Keratinocyte (primary cell): Measurements from ENCODE around the gene RNASE8. TPM values are rescaled to one million over a fixed set of nuclear protein-coding genes. Genes with fewer than 3 reads are reported as not detected.

Source experiments
- DNase-seq: peaks from one replicate; pipeline ENCODE4 v3.0.0-alpha.2; 2011; ENCODE audit warnings: low read depth, missing footprints, low spot score
- FAIRE-seq: peaks from 2 replicates; lab custom pipeline; 2011; peaks lifted over from hg19 to GRCh38; lab: Jason Lieb, UNC
- H2AFZ ChIP-seq: 2 replicates; pipeline ENCODE4 v1.6.0; 2012; ENCODE audit warnings: low read length, control low read depth, inconsistent platforms; ENCODE audit not compliant: control insufficient read depth
- H3K27ac ChIP-seq: 2 replicates; pipeline ENCODE4 v1.5.1; 2011; ENCODE audit warnings: low read length; ENCODE audit not compliant: control insufficient read depth, insufficient read depth
- H3K27me3 ChIP-seq: 3 replicates; pipeline ENCODE4 v1.6.0; 2011; ENCODE audit warnings: low read length; ENCODE audit not compliant: control insufficient read depth, insufficient read depth; ENCODE audit errors: extremely low read depth
- H3K36me3 ChIP-seq, 2 experiments: 2 replicates in 1 of 2; 3 replicates in 1 of 2; pipeline ENCODE4 v1.5.1; 2011; ENCODE audit warnings: low read length in 2 of 2, mild to moderate bottlenecking in 1 of 2; ENCODE audit not compliant: control insufficient read depth in 2 of 2, insufficient read depth in 2 of 2; ENCODE audit errors: extremely low read depth in 1 of 2
- H3K4me1 ChIP-seq: 3 replicates; pipeline ENCODE4 v1.5.1; 2011; ENCODE audit warnings: low read length; ENCODE audit not compliant: control insufficient read depth, insufficient read depth; ENCODE audit errors: extremely low read depth
- H3K4me2 ChIP-seq: 3 replicates; pipeline ENCODE4 v1.6.0; 2011; ENCODE audit warnings: low read depth, low read length; ENCODE audit not compliant: control insufficient read depth, insufficient read depth; ENCODE audit errors: extremely low read depth
- H3K4me3 ChIP-seq, 3 experiments: fragments of 200-600 bp in 1 of 3; sonication (generic) in 1 of 3; 2 replicates in 2 of 3; 3 replicates in 1 of 3; pipeline ENCODE4 v1.5.1; 2011 to 2016; ENCODE audit warnings: low read length in 3 of 3, mild to moderate bottlenecking in 3 of 3, control low read depth in 2 of 3, inconsistent platforms in 1 of 3, low read depth in 1 of 3, mixed read lengths in 1 of 3, mixed run types in 1 of 3, moderate library complexity in 1 of 3; ENCODE audit not compliant: control insufficient read depth in 2 of 3, insufficient read depth in 2 of 3; ENCODE audit errors: extremely low read depth in 1 of 3
- H3K79me2 ChIP-seq: 2 replicates; pipeline ENCODE4 v1.6.0; 2012; ENCODE audit warnings: low read length; ENCODE audit not compliant: control insufficient read depth, insufficient read depth
- H3K9ac ChIP-seq: 3 replicates; pipeline ENCODE4 v1.6.0; 2011; ENCODE audit warnings: low read length; ENCODE audit not compliant: control insufficient read depth, insufficient read depth; ENCODE audit errors: extremely low read depth
- H3K9me1 ChIP-seq: 3 replicates; pipeline ENCODE4 v1.6.0; 2011; ENCODE audit warnings: low read length; ENCODE audit not compliant: control insufficient read depth, insufficient read depth; ENCODE audit errors: extremely low read depth
- H3K9me3 ChIP-seq: 2 replicates; pipeline ENCODE4 v1.5.1; 2012; ENCODE audit warnings: low read depth, low read length; ENCODE audit not compliant: control insufficient read depth
- H4K20me1 ChIP-seq: 3 replicates; pipeline ENCODE4 v1.6.0; 2011; ENCODE audit warnings: low read length; ENCODE audit not compliant: control insufficient read depth, insufficient read depth; ENCODE audit errors: extremely low read depth
- CTCF ChIP-seq, 3 experiments: IDR thresholded peaks in 1 of 3; conservative IDR thresholded peaks in 1 of 3; optimal IDR thresholded peaks in 1 of 3; 2 replicates in 2 of 3; 3 replicates in 1 of 3; pipeline versions ENCODE3 to v1.5.1; 2011; ENCODE audit warnings: low read length in 3 of 3, mild to moderate bottlenecking in 3 of 3, moderate library complexity in 2 of 3, control low read depth in 1 of 3, inconsistent platforms in 1 of 3; ENCODE audit not compliant: insufficient read depth in 2 of 3; ENCODE audit errors: extremely low read depth in 1 of 3
- EZH2 ChIP-seq: IDR thresholded peaks from one replicate; pipeline ENCODE4 v1.6.1; 2012; ENCODE audit warnings: inconsistent platforms, mild to moderate bottlenecking, low read length, moderate library complexity
- dilution Hi-C: fragments of 300-500 bp; cut with MboI; formaldehyde crosslinking; loops from one replicate; pipeline ENCODE4 v1.7.0; 2020; ENCODE audit warnings: low sequenced_read_pairs; ENCODE audit not compliant: extremely low pct_ligation_motif_present
- polyA plus RNA-seq, 5 experiments: library from polyadenylated mRNA; depleted of rRNA in 3 of 5; stranded (reverse) in 3 of 5; stranded (forward) in 1 of 5; unstranded in 1 of 5; fragments of >200 nt; gene quantifications; 1 replicate in 1 of 5; 2 replicates in 3 of 5; 3 replicates in 1 of 5; pipeline versions ENCODE4 v1.2.1 to v1.2.3, GENCODE V29; 2011 to 2012; ENCODE audit warnings: missing spikeins in 2 of 5, low read depth in 1 of 5, low replicate concordance in 1 of 5

The RNASE8 gene
- polyA plus RNA-seq, 1 donor (not counting 4 experiments of a cell fraction or from before 2014, with no cell fraction given), result not detected

- TF ChIP-seq EZH2, result no peak
- no peak for TF ChIP-seq CTCF (optimal IDR thresholded peaks at IDR 0.05 in 1 of 3, IDR thresholded peaks at IDR 0.05 in 1 of 3, conservative IDR thresholded peaks at IDR 0.05 in 1 of 3; ENCODE audit: extremely low read depth in 1 of 3, insufficient read depth in 2 of 3, low read length in 3 of 3)
- Histone ChIP-seq H4K20me1 (no peaks in the 10 kb centered on the region), H3K27me3 (peaks cover 10% of the 10 kb centered on the region), H3K4me3 (no peak overlapping the region), H2AFZ (no peak overlapping the region), H3K79me2 (no peaks in the 10 kb centered on the region), H3K36me3 (peaks cover 4 to 8% of the 10 kb centered on the region in 2 experiments), H3K27ac (no peak overlapping the region), H3K9ac (no peak overlapping the region), H3K4me1 (peaks cover 18% of the 10 kb centered on the region), H3K9me3 (no peaks in the 10 kb centered on the region), H3K4me2 (no peak overlapping the region), H3K9me1 (no peaks in the 10 kb centered on the region)
- FAIRE-seq, result no peak
- no peak for DNase-seq
- dilution Hi-C loops, result no loop called here
Measured at GRCh38 chr14:21073921-21074320, 16.3 kb downstream of the RNASE8 start.

- H2AFZ ChIP-seq, result no peak overlapping the region
- H3K4me1 ChIP-seq, result peaks cover 16% of the 10 kb centered on the region
- no peak overlapping the region for H3K9ac ChIP-seq
- no peaks in the 10 kb centered on the region for H4K20me1 ChIP-seq
- H3K79me2 ChIP-seq, result no peaks in the 10 kb centered on the region
- H3K9me3 ChIP-seq, result no peaks in the 10 kb centered on the region
- peaks cover 3% of the 10 kb centered on the region for H3K27me3 ChIP-seq
- no peak overlapping the region for H3K4me3 ChIP-seq
- TF ChIP-seq EZH2, result no peak
- no peaks in the 10 kb centered on the region for H3K9me1 ChIP-seq
- dilution Hi-C loops, result no loop called here
- peaks cover 4 to 8% of the 10 kb centered on the region in 2 experiments for H3K36me3 ChIP-seq
- FAIRE-seq (no peak), DNase-seq (no peak)
- no peak overlapping the region for H3K4me2 ChIP-seq
- H3K27ac ChIP-seq, result no peak overlapping the region
Measured at GRCh38 chr14:21074398-21075272, 17.0 kb downstream of the RNASE8 start.
